ENCODE data around the gene FAM107A. TPM values are rescaled to one million over a fixed set of nuclear protein-coding genes. Genes with fewer than 3 reads are reported as not detected.

The FAM107A gene
- total and polyA plus RNA-seq, 2 of the 13 experiments (the other 11 are each of a cell fraction or from before 2014, with no cell fraction given), result not detected

DNA sequence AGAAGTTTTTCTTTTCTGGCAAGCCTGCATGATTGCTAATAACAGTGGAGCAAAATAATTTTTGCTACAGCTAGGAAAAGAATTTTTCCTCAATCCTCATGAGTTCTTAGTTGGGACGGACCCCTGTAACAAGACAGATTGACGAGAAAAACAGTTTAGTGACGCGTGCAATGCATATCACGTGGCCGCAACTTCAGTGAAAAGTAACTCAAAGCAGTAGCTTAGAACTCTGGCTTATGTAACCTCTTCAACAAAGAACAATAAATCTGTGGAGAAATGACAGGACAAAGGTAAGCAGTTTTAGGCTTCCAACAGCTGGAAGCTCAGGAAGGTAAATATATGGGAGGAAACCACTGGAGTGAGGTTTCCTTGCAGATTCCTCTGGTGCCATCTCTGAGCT is 19.7 kb downstream of the FAM107A start (continued):
- TF ChIP-seq, protein P1, sequence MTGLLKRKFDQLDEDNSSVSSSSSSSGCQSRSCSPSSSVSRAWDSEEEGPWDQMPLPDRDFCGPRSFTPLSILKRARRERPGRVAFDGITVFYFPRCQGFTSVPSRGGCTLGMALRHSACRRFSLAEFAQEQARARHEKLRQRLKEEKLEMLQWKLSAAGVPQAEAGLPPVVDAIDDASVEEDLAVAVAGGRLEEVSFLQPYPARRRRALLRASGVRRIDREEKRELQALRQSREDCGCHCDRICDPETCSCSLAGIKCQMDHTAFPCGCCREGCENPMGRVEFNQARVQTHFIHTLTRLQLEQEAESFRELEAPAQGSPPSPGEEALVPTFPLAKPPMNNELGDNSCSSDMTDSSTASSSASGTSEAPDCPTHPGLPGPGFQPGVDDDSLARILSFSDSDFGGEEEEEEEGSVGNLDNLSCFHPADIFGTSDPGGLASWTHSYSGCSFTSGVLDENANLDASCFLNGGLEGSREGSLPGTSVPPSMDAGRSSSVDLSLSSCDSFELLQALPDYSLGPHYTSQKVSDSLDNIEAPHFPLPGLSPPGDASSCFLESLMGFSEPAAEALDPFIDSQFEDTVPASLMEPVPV (CRISPR knock-in tag; IDR thresholded peaks at IDR 0.05), result no peak
- TF ChIP-seq NFKBIZ (CRISPR knock-in tag; IDR thresholded peaks at IDR 0.05) (no peak), PITX1 (CRISPR knock-in tag; IDR thresholded peaks at IDR 0.05) (no peak), NCOA1 (CRISPR knock-in tag; IDR thresholded peaks at IDR 0.05) (no peak), ZNF772 (CRISPR knock-in tag; IDR thresholded peaks at IDR 0.05) (no peak), TCF12 (IDR thresholded peaks at IDR 0.05) (no peak), TCF12 (CRISPR knock-in tag; IDR thresholded peaks at IDR 0.05) (no peak), NCOA5 (CRISPR knock-in tag; IDR thresholded peaks at IDR 0.05) (no peak), ZNF543 (CRISPR knock-in tag; IDR thresholded peaks at IDR 0.05) (no peak), JUN (CRISPR knock-in tag; IDR thresholded peaks at IDR 0.05) (no peak), MAF1 (CRISPR knock-in tag; IDR thresholded peaks at IDR 0.05; ENCODE audit: borderline replicate concordance) (no peak)
- TF ChIP-seq, protein P2, sequence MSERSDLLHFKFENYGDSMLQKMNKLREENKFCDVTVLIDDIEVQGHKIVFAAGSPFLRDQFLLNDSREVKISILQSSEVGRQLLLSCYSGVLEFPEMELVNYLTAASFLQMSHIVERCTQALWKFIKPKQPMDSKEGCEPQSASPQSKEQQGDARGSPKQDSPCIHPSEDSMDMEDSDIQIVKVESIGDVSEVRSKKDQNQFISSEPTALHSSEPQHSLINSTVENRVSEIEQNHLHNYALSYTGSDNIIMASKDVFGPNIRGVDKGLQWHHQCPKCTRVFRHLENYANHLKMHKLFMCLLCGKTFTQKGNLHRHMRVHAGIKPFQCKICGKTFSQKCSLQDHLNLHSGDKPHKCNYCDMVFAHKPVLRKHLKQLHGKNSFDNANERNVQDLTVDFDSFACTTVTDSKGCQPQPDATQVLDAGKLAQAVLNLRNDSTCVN (CRISPR knock-in tag; IDR thresholded peaks at IDR 0.05; ENCODE audit: borderline replicate concordance), result no peak
- TF ChIP-seq, protein P3, sequence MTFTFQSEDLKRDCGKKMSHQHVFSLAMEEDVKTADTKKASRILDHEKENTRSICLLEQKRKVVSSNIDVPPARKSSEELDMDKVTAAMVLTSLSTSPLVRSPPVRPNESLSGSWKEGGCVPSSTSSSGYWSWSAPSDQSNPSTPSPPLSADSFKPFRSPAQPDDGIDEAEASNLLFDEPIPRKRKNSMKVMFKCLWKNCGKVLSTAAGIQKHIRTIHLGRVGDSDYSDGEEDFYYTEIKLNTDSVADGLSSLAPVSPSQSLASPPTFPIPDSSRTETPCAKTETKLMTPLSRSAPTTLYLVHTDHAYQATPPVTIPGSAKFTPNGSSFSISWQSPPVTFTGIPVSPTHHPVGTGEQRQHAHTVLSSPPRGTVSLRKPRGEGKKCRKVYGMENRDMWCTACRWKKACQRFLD (CRISPR knock-in tag; IDR thresholded peaks at IDR 0.05; ENCODE audit: borderline replicate concordance), result no peak
- TF ChIP-seq, protein P4, sequence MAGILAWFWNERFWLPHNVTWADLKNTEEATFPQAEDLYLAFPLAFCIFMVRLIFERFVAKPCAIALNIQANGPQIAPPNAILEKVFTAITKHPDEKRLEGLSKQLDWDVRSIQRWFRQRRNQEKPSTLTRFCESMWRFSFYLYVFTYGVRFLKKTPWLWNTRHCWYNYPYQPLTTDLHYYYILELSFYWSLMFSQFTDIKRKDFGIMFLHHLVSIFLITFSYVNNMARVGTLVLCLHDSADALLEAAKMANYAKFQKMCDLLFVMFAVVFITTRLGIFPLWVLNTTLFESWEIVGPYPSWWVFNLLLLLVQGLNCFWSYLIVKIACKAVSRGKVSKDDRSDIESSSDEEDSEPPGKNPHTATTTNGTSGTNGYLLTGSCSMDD (CRISPR knock-in tag; IDR thresholded peaks at IDR 0.05), result no peak
- TF ChIP-seq, protein P5, sequence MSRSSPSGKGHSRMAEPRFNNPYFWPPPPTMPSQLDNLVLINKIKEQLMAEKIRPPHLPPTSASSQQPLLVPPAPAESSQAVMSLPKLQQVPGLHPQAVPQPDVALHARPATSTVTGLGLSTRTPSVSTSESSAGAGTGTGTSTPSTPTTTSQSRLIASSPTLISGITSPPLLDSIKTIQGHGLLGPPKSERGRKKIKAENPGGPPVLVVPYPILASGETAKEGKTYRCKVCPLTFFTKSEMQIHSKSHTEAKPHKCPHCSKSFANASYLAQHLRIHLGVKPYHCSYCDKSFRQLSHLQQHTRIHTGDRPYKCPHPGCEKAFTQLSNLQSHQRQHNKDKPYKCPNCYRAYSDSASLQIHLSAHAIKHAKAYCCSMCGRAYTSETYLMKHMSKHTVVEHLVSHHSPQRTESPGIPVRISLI (CRISPR knock-in tag; IDR thresholded peaks at IDR 0.05; ENCODE audit: borderline replicate concordance), result no peak
- TF ChIP-seq, protein P6, sequence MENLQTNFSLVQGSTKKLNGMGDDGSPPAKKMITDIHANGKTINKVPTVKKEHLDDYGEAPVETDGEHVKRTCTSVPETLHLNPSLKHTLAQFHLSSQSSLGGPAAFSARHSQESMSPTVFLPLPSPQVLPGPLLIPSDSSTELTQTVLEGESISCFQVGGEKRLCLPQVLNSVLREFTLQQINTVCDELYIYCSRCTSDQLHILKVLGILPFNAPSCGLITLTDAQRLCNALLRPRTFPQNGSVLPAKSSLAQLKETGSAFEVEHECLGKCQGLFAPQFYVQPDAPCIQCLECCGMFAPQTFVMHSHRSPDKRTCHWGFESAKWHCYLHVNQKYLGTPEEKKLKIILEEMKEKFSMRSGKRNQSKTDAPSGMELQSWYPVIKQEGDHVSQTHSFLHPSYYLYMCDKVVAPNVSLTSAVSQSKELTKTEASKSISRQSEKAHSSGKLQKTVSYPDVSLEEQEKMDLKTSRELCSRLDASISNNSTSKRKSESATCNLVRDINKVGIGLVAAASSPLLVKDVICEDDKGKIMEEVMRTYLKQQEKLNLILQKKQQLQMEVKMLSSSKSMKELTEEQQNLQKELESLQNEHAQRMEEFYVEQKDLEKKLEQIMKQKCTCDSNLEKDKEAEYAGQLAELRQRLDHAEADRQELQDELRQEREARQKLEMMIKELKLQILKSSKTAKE (CRISPR knock-in tag; IDR thresholded peaks at IDR 0.05; ENCODE audit: borderline replicate concordance), result no peak
- TF ChIP-seq, protein P7, sequence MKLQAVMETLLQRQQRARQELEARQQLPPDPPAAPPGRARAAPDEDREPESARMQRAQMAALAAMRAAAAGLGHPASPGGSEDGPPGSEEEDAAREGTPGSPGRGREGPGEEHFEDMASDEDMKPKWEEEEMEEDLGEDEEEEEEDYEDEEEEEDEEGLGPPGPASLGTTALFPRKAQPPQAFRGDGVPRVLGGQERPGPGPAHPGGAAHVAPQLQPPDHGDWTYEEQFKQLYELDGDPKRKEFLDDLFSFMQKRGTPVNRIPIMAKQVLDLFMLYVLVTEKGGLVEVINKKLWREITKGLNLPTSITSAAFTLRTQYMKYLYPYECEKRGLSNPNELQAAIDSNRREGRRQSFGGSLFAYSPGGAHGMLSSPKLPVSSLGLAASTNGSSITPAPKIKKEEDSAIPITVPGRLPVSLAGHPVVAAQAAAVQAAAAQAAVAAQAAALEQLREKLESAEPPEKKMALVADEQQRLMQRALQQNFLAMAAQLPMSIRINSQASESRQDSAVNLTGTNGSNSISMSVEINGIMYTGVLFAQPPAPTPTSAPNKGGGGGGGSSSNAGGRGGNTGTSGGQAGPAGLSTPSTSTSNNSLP (IDR thresholded peaks at IDR 0.05; ENCODE audit: low read depth, low read length), result no peak

All from HepG2 (cell line).